ENCODE measurements around the gene CDC42BPG.

Gene CDC42BPG

DNA sequence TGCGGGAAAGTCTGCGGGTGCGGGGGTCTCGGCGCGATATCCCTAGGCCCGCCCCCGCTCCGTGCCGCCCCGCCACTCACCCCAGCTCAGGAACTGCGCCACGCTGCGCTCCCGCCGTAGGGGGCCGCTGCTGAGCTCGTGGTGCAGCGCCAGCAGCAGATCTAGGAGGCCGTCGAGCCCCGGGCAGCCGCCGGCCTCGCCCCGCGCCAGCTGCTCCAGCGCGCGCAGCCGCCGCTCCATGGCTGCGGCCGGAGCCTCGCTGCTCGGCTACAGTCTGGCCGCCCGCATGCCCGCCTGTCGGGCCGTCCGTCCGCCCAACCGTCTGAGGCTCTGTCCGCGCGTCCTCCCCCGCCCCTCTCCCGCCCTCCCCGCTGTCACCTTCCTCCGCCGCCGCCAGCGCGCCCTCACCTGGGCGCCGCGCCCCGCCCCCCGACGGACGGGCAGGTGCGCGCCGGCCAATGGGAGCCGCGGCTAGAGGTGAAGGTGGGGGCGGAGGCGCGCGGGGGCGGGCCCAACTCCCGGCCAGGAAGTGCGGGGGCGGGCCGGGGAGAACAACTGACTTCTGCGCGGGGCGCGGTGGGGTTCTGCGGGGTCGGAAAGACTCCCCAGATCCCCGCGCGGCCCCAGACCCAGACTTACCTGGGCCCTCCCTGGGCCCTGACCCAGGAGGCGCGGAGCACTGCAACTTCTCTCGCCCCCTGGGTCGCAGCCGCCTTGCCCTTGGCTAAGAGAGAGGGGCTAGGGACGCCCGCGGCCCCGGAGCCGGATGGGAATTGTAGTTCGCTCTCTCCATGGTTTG, at the start of gene CDC42BPG:
Gene CDC42BPG (minus strand): TSS at position 324 of the 799 bp plus-strand sequence. CDS start 84 bp downstream, at position 240.
- in situ Hi-C loops (cut with MboI; ENCODE audit: low sequenced_read_pairs): no loop called here

- in situ Hi-C loops (cut with MboI; ENCODE audit: low sequenced_read_pairs): no loop called here
These were observed 49.0 kb upstream of the CDC42BPG start for GRCh38 chr11:64893194-64894069.

DNA sequence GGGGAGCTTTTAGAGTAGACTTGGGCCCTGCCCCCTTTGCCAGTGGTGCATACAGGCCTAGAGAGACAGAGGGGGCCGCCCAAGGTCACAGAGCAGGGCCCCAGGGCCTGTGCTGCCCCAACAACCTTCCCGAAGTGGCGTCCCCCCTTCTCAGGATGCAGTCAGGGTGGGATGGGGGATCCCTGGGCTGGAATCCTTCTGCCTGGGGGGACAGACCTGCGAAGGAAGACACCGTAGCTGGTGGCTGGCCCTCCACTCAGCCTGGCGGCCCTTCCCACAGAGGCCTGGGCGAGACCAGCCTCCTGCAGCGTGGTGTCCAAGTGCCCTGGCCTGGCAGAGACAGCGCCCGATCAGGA, 48.4 kb upstream of the CDC42BPG start:
- in situ Hi-C loops (cut with MboI; ENCODE audit: low sequenced_read_pairs): no loop called here

DNA sequence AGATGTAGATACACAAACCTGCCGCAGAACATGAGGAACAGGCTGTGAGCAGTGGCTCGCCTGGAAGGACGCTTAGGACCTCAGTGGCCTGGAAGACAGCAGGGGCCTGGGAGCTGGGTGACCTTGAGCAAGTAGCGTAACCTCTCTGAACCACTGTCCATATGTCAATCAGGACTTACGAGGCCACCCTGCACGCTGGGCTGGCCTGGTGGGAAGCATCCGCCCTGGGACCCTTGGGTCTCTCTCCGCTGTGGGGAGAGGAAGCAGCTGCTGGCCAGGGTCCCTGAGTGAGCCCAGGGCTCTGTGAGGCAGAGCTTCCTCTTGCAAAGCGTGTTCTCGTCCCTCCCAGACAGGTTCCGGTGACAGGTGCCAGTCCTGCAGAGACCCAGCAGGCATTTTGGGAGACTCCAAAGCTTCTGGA, 48.0 kb upstream of the CDC42BPG start:
- in situ Hi-C loops (cut with MboI; ENCODE audit: low sequenced_read_pairs): no loop called here

DNA sequence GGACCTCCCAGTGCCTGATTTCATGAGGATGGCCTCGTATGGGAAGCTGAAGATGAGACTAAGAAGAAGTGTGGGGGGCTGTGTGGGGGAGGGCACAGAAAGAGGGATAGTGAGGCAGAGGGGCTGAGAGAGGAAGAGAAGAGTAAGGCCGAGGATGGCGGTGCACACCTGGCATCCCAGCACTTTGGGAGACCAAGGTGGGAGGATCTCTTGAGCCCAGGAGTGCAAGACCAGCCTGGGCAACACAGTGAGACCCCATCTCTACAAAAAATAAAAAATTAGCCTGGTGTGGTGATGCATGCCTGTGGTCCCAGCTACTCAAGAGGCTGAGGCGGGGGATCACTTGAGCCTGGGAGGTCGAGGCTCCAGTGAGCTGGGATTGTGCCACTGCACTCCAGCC, 47.4 kb upstream of the CDC42BPG start:
- in situ Hi-C loops (cut with MboI; ENCODE audit: low sequenced_read_pairs): no loop called here

DNA sequence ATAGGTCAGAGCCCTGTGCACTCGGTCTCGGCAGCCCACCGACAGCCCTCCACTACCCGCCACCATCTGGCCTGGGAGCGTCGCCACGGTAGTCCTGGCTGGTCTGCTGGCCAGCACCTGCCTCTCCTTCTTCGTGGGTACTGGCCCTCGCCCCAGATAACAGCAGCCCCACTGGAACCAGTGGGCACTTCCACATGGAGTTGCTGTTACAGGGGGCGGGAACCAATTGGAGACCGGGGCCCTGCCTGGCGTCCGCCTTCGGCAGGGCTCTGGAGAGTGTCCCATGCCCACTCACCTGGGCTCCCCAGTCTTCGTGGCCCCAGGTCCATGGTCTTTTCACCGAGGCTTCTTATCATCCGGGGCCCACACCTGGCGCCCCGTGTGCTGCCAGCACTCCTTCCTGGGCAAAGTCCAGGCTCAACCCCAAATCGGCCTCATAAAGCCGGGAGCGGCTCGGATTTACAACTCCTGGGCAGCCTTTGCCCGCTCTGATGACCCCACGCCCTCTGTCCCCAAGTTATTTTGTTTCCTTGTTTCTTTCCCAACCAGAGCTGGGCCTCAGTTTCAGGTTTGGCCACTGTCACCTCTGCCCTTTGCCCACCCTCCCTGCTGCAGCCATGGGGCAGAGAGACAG, 46.9 kb upstream of the CDC42BPG start:
- in situ Hi-C loops (cut with MboI; ENCODE audit: low sequenced_read_pairs): no loop called here

DNA sequence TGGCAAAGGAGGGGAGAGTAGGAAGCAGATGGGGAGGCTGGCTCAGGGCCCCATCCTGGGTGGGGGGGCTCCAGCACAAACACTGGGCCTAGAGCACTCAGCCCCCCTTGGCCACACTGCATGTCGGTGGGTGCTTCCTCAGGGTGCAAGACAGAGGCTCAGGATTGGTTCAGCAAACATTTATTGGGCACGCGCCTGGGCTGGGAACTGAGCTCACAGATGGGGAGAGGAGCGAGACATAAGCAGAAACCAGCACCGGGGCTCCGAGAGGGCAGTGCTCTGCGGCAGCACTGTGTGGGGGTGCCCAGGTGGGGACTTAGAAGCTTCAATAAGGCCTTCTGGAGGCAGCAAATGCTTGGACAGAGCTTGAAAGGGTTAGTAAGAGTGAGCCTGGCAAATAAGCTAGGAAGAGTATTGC, 46.1 kb upstream of the CDC42BPG start:
- in situ Hi-C loops (cut with MboI; ENCODE audit: low sequenced_read_pairs): no loop called here

DNA sequence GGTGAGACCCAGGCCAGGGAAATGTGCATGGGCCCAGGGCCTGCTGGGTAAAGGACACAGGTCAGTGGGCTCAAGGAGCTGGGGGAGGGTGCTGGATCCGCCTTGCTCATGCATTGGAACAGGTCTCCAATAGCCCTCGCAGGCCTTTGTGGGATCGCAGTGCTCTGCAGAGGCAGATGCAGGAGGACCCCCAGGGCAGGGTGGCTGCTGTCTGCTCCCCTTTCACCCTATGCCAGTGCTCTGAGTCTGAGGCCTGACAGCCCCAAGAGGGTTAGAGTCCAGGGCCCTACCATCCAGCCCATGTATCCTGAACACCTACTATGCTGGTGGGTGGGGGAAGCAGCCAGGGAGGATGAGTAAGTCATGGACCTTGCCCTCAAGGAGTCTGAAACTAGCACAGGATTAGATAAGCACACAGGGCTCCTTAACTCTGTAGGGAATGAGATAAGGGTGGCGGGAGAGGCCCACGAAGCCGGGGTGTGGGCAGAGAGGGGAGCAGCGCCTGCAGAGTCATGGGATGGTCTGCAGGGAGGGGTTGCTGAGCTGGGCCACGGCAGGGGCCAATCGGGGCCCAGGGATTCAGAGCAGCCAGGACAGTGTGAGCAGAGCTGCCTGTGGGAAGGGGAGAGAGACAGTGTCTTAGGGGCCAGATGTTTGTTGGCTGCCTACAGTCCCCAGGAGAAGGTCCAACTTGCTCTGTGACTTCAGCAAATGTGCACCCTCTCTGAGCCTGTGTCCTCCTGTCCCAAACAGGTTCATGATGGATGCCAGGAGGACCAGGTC, 44.5 kb upstream of the CDC42BPG start:
- in situ Hi-C loops (cut with MboI; ENCODE audit: low sequenced_read_pairs): no loop called here

GRCh38 chr11:64888406-64888728, 43.9 kb upstream of the CDC42BPG start:
- in situ Hi-C loops (cut with MboI; ENCODE audit: low sequenced_read_pairs): no loop called here

- in situ Hi-C loops (cut with MboI; ENCODE audit: low sequenced_read_pairs): no loop called here
These were observed 43.4 kb upstream of the CDC42BPG start for GRCh38 chr11:64887757-64888405.

DNA sequence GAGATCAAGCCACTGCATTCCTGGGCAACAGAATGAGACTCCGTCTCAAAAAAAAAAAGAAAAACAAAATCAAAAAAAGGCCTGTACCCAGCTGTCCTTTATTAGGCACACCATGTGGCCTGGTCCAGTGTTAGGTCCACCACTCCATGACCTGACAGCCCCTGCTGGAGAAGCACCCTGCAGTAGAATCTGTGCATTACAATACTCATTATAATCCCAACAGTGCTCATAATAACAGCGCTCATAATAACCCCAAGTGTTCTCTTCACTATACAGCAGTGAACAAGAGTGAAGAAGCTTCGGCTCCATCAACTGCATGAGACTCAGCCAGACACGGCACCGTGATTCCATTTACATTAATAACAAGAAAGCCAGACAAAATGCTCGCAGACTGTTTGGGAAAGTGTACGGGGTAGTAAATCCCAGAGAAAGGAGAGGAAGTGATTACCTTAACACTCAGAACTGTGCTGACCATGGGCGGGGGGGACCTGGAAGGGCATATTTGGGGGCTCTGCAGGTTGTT, 42.8 kb upstream of the CDC42BPG start:
- in situ Hi-C loops (cut with MboI; ENCODE audit: low sequenced_read_pairs): no loop called here

DNA sequence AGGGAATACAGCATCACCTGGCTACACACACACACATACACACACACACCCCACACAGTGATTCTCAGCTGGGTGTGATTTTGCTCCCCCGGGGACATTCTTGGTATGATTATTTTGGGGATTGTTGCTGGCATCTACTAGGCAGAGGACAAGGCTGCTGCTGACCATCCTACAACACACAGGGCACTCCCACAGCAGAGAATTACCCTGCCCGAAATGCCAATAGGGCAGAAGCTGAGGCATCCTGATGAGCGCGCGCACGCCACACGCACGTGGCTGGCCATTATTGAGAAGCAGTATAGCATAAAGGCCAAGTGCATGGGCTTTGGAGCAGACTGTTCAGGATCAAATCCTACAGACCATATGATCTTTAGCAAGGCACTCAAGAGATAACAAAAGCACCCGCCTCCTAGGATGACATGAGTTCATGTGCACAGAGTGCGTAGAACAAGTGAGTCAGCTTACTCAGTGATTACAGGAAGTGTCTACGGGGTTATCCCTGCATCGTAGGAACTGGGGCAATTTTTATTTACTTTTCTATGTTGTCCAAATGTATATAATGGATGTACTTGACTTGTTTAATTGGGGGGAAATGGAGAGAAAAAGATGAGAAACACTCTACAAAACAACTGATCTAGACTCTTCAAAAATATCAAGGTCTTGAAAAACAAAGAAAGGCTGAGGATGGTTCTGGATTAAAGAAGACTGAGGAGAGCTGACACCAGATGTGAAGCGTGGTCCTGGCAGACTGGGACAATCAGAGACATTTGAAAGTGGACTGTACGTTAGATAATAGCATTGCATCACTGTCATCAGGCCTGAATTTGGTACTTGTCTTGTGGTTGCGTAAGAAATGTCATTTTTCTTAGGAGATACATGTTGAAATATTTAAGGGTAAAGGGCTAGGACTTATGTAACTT, 41.2 kb upstream of the CDC42BPG start:
- in situ Hi-C loops (cut with MboI; ENCODE audit: low sequenced_read_pairs): no loop called here

- in situ Hi-C loops (cut with MboI; ENCODE audit: low sequenced_read_pairs): no loop called here
These were observed 39.6 kb upstream of the CDC42BPG start for GRCh38 chr11:64884019-64884418.

- in situ Hi-C loops (cut with MboI; ENCODE audit: low sequenced_read_pairs): no loop called here
These were observed 39.1 kb upstream of the CDC42BPG start for GRCh38 chr11:64883575-64883974.

DNA sequence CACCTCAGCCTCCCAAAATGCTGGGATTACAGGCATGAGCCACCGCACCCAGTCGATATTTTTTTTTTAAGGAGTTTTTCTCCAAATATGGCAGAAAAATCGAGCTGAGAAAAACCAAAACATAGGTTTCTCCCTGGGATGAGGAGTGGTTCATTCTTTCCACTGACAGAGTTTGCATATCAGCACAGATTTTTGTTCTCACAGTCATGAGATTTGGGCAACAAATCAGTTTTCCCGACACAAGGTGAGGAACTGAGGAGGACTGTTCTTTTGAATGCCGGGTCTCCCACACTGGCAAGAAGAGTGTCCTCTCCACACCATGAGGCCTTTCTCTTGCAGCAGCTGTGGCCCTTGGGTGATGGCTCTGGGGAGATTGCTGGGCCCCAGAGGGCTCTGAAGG, 37.8 kb upstream of the CDC42BPG start:
- in situ Hi-C loops (cut with MboI; ENCODE audit: low sequenced_read_pairs): no loop called here

DNA sequence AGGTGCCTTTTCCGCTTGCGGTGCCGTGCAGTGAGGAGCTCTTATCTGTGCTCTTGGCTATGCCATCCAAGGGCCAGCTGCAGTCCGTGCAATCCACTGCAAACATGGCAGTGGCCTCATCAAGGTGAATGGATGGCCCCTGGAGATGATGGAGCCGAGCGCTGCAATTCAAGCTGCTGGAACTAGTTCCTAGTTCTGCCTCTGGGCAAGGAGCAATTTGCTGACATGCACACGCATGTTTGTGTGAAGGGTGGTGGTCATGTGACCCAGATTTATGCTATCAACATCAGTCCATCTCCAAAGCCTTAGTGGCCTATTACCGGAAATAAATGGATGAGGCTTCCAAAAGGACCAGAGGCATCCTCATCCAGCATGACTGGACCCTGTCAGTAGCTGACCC, 37.0 kb upstream of the CDC42BPG start:
- in situ Hi-C loops (cut with MboI; ENCODE audit: low sequenced_read_pairs): no loop called here

GRCh38 chr11:64880240-64881001, 36.0 kb upstream of the CDC42BPG start:
- in situ Hi-C loops (cut with MboI; ENCODE audit: low sequenced_read_pairs): no loop called here

DNA sequence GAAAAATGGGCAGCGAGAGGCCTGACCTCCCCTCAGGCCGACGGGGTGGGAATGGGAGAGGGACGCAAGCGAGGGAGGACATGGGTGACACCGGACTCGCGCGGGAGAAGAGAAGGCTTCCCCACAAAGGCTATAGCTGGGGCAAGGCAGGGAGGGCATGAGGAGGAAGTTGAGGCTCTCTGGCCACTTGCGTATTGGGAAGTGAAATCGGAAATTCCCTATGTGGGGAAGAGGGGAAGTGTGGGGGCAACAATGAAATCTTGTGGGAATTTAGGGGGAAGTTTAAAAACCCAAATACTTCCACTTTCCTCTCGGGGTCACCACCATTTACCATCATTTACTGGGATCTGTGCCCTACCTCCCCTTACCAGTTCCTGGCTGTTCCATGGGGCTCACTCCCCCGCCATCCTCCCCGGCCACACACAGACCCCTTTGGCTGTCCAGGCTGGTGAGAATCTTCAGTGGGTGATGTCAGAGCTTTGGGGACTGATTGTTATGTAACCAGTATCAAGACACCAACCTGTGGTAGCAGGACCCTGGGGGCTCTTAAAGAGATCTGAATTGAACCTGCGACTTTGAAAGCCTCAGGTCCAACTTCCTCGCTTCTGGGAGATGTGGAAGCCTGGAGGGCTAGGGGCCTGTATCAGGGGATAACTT, 34.9 kb upstream of the CDC42BPG start:
- in situ Hi-C loops (cut with MboI; ENCODE audit: low sequenced_read_pairs): no loop called here

All from hTERT RPE-1 (cell line).